HFF-Myc (cell line): ENCODE data around the gene FALEC.
"Not testable (repeated sequence)": the region's sequence is repeated elsewhere in the genome, so short reads cannot be mapped to it uniquely, and the experiment has no call there.

Source experiments
- DNase-seq: peaks from one replicate; pipeline ENCODE4 v3.0.0-alpha.2; 2011; ENCODE audit warnings: low read depth; ENCODE audit errors: extremely low read depth
- H3K4me3 ChIP-seq: replicated peaks from 2 replicates; pipeline ENCODE4 v1.5.1; 2011; ENCODE audit warnings: low read depth, mild to moderate bottlenecking, control low read depth, low read length
- CTCF ChIP-seq: IDR thresholded peaks from 2 replicates; pipeline ENCODE4 v1.5.1; 2012; ENCODE audit warnings: mild to moderate bottlenecking, low read depth, low read length, control low read depth; ENCODE audit errors: missing control alignments

The FALEC gene

GRCh38 chr1:150567341-150567716 lies 51.8 kb downstream of the FALEC start:
- no peak overlapping the region for H3K4me3 ChIP-seq
- no peak for DNase-seq
- no peak for TF ChIP-seq CTCF

- peak; percentile 87 for DNase-seq
- TF ChIP-seq CTCF: no peak
- no peak overlapping the region for H3K4me3 ChIP-seq
These were observed 52.4 kb downstream of the FALEC start for GRCh38 chr1:150567717-150568593.

GRCh38 chr1:150568594-150568966 lies 53.0 kb downstream of the FALEC start:
- DNase-seq: no peak
- TF ChIP-seq CTCF: no peak
- no peak overlapping the region for H3K4me3 ChIP-seq

- no peak for DNase-seq
- no peak for TF ChIP-seq CTCF
- no peak overlapping the region for H3K4me3 ChIP-seq
These were observed 57.5 kb downstream of the FALEC start for GRCh38 chr1:150572918-150573647.

GRCh38 chr1:150573648-150574071 lies 58.1 kb downstream of the FALEC start:
- not testable (repeated sequence) for H3K4me3 ChIP-seq, DNase-seq

GRCh38 chr1:150574260-150575071 lies 58.9 kb downstream of the FALEC start:
- H3K4me3 ChIP-seq: peak overlapping the region; percentile 62; the same call in 1 of the 2 replicates
- no peak for DNase-seq

More at GRCh38 chr1:150574260-150575071, 58.9 kb downstream of the FALEC start:
- no peak for TF ChIP-seq CTCF
